OCI-LY7 (cell line): Measurements from ENCODE around the gene KLF15. TPM values are rescaled to one million over a fixed set of nuclear protein-coding genes. Genes with fewer than 3 reads are reported as not detected.
A peak's percentile ranks its signal among the peaks of the same experiment; 100 is the strongest.

Experiments
- Bru-seq: library from RNA; stranded (reverse); fragments of 400-500 nt; gene quantifications from one replicate; lab custom pipeline; 2021; lab: Mats Ljungman, UMichigan
- BruChase-seq, 2 experiments: library from RNA; stranded (reverse); fragments of 400-500 nt; gene quantifications; one replicate each; lab custom pipeline; 2021; lab: Mats Ljungman, UMichigan
- BruUV-seq: library from RNA; stranded (reverse); fragments of 400-500 nt; replicated peaks from 2 replicates; lab custom pipeline; 2021; lab: Mats Ljungman, UMichigan
- CTCF ChIA-PET: fragments of 300-600 bp; sonication (Branson Sonifier 250); formaldehyde crosslinking; loops from one replicate; lab custom pipeline; 2022; ENCODE audit warnings: antibody characterized with exemption; ENCODE audit not compliant: unreplicated experiment; lab: Charles Lee
- POLR2A ChIA-PET: fragments of 300-600 bp; sonication (Branson Sonifier 250); formaldehyde crosslinking; loops from one replicate; lab custom pipeline; 2022; ENCODE audit warnings: antibody characterized with exemption; lab: Charles Lee
- DNase-seq: peaks from one replicate; pipeline ENCODE4 v3.0.0-alpha.2; 2015; ENCODE audit warnings: low spot score
- H2AFZ ChIP-seq: fragments of 200-600 bp; sonication (generic), shearing (Covaris generic); 2 replicates; pipeline ENCODE4 v1.6.1; 2014; ENCODE audit warnings: mild to moderate bottlenecking, antibody characterized with exemption, low read length, moderate library complexity
- H3K27ac ChIP-seq: fragments of 200-600 bp; sonication (generic); 2 replicates; pipeline ENCODE4 v1.5.1; 2014; ENCODE audit warnings: mixed run types, low read depth, mild to moderate bottlenecking, moderate library complexity, low read length, inconsistent platforms; ENCODE audit not compliant: poor library complexity, severe bottlenecking
- H3K36me3 ChIP-seq: fragments of 200-600 bp; sonication (generic); 2 replicates; pipeline ENCODE4 v1.6.1; 2014; ENCODE audit warnings: mild to moderate bottlenecking, antibody characterized with exemption, low read length, moderate library complexity, mixed read lengths; ENCODE audit not compliant: insufficient read depth
- H3K4me1 ChIP-seq: fragments of 200-600 bp; sonication (generic); 2 replicates; pipeline ENCODE4 v1.5.1; 2014; ENCODE audit warnings: mild to moderate bottlenecking, low read length; ENCODE audit not compliant: insufficient read depth, poor library complexity, severe bottlenecking
- H3K4me2 ChIP-seq: fragments of 200-600 bp; sonication (generic); 2 replicates; pipeline ENCODE4 v1.6.1; 2014; ENCODE audit warnings: mild to moderate bottlenecking, low read length
- H3K4me3 ChIP-seq: fragments of 200-600 bp; sonication (generic); 2 replicates; pipeline ENCODE4 v1.5.1; 2014; ENCODE audit warnings: mild to moderate bottlenecking, low read depth, low read length; ENCODE audit not compliant: poor library complexity, severe bottlenecking
- H3K79me2 ChIP-seq: fragments of 200-600 bp; sonication (generic); 2 replicates; pipeline ENCODE4 v1.6.1; 2016; ENCODE audit warnings: low read depth, mild to moderate bottlenecking, low read length, moderate library complexity, mixed read lengths; ENCODE audit not compliant: insufficient read depth
- H3K9me2 ChIP-seq: fragments of 200-600 bp; sonication (generic); 2 replicates; pipeline ENCODE4 v1.6.1; 2016; ENCODE audit warnings: mild to moderate bottlenecking, low read length, mixed read lengths; ENCODE audit not compliant: insufficient read depth
- H3K9me3 ChIP-seq: fragments of 200-600 bp; sonication (generic); 2 replicates; pipeline ENCODE4 v1.6.1; 2014; ENCODE audit warnings: mild to moderate bottlenecking, mixed run types, low read length, mixed read lengths
- H4K20me1 ChIP-seq: fragments of 200-600 bp; sonication (generic); 2 replicates; pipeline ENCODE4 v1.6.1; 2014; ENCODE audit warnings: mild to moderate bottlenecking, antibody characterized with exemption, low read length, moderate library complexity, mixed read lengths; ENCODE audit not compliant: insufficient read depth
- EZH2phosphoT487 ChIP-seq: fragments of 200-600 bp; sonication (generic); IDR thresholded peaks from 2 replicates; pipeline ENCODE4 v1.6.1; 2018; ENCODE audit warnings: low read depth, borderline replicate concordance, mild to moderate bottlenecking, mixed run types, antibody characterized with exemption, low read length, moderate library complexity, mixed read lengths
- intact Hi-C: fragments of 100-400 bp; cut with micrococcal nuclease; formaldehyde crosslinking; loops from one replicate; pipeline ENCODE4 v1.10.0; 2022; ENCODE audit not compliant: unreplicated experiment
- long read RNA-seq: library from polyadenylated mRNA; stranded (forward); transcript quantifications from one replicate; pipeline ENCODE4 v2.0.0, GENCODE V29; 2022
- total RNA-seq, 2 experiments: library from RNA; depleted of rRNA in 1 of 2; stranded (reverse); fragments of >200 nt in 1 of 2; shearing (Covaris generic) in 1 of 2; gene quantifications; 2 replicates each; pipeline ENCODE4 v1.2.3, GENCODE V29; 2014 to 2022
- TF ChIP-seq, protein P1 (sequence below): fragments of 200-600 bp; sonication (generic); conservative IDR thresholded peaks from 2 replicates; pipeline ENCODE4 v1.5.1; 2014; ENCODE audit warnings: mild to moderate bottlenecking, antibody characterized with exemption, low read length, moderate library complexity, mixed read lengths

The KLF15 gene
- total RNA-seq (2014; rRNA removed; shearing (Covaris generic)) (12.3 and 13.8 TPM in 2 replicates), total RNA-seq (2022) (26.4 and 35.0 TPM in 2 replicates), Bru-seq, nascent RNA (percentile 49 among the genes with signal in this experiment), BruChase-seq, experiment 1, labeled RNA remaining after a 6-hour chase (percentile 47 among the genes with signal in this experiment), BruChase-seq, experiment 2, labeled RNA remaining after a 2-hour chase (percentile 49 among the genes with signal in this experiment)
- long read RNA-seq, partial matches to known transcripts, result 0 of 7 reads
- long read RNA-seq, other reads (novel, unspliced or antisense), result 5 of 7 reads

DNA sequence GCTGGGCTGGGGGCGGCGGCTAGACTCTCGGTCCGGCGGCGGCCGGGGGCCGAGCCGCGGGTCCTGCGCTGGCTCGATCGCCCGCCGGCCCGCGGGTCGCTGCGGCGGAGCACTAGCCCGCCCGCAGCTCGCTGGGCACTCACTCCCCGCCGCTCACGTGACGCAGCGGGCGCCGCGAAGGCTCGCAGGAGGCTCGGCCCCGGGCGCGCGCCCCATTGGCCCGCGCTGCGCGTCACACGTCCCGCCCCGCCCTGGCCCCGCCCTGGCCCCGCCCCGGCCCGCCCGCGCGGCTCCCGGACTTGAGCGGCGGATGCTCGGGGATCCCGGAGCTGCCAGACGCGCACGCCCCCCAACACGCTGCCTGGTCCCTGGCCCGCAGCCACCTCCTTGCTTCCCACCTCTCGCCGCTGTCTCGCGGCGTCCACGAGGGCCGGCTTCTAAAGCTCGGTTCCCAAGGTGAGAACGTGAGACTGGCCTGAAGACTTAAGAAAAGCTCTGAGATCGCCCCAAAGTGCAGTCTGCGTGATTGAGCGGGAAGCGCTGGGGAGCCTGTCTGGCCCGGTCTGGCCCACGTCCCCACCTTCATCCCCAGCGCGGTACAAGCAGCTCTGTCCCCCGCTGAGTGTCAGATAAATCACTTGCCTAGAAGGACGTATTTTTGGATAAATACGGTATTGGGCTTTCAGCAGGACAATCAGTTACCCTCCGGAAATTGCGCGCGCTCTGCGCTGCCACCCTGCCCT lies at the start of gene KLF15:
TSS of gene KLF15 (minus strand) at position 114 of the 743 bp plus-strand sequence. CDS start 4,486 bp downstream, outside the sequence.
- intact Hi-C loops, result loop anchor here (5.0 to 10.0 kb wide), 3 partner anchors 120 to 763 kb away; partner anchors contain the start of genes OSBPL11 and ZXDC
- TF ChIP-seq, protein P1, sequence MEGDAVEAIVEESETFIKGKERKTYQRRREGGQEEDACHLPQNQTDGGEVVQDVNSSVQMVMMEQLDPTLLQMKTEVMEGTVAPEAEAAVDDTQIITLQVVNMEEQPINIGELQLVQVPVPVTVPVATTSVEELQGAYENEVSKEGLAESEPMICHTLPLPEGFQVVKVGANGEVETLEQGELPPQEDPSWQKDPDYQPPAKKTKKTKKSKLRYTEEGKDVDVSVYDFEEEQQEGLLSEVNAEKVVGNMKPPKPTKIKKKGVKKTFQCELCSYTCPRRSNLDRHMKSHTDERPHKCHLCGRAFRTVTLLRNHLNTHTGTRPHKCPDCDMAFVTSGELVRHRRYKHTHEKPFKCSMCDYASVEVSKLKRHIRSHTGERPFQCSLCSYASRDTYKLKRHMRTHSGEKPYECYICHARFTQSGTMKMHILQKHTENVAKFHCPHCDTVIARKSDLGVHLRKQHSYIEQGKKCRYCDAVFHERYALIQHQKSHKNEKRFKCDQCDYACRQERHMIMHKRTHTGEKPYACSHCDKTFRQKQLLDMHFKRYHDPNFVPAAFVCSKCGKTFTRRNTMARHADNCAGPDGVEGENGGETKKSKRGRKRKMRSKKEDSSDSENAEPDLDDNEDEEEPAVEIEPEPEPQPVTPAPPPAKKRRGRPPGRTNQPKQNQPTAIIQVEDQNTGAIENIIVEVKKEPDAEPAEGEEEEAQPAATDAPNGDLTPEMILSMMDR, result no peak
- no peak for TF ChIP-seq EZH2phosphoT487
- Histone ChIP-seq H3K9me2 (no peaks in the 10 kb centered on the region), H3K27ac (peak within 1 kb of the TSS; percentile 67), H3K9me3 (no peaks in the 10 kb centered on the region), H3K79me2 (no peaks in the 10 kb centered on the region), H3K4me1 (peaks cover 49% of the 10 kb centered on the region), H3K4me2 (peak within 1 kb of the TSS; percentile 86), H3K36me3 (no peaks in the 10 kb centered on the region), H4K20me1 (no peaks in the 10 kb centered on the region), H3K4me3 (peak within 1 kb of the TSS; percentile 67), H2AFZ (peak within 1 kb of the TSS; percentile 73)
- peak; percentile 91 for DNase-seq
- no TSS peak for BruUV-seq
- CTCF ChIA-PET, result interaction anchor here (0.8 kb wide), 1 partner anchor 33 kb away, joined by 3 read pairs; no protein-coding TSS in a partner anchor
- POLR2A ChIA-PET, result interaction anchor here (0.5 to 0.7 kb wide), 2 partner anchors 162 to 282 kb away, joined by 3 to 9 read pairs; no protein-coding TSS in a partner anchor

DNA sequence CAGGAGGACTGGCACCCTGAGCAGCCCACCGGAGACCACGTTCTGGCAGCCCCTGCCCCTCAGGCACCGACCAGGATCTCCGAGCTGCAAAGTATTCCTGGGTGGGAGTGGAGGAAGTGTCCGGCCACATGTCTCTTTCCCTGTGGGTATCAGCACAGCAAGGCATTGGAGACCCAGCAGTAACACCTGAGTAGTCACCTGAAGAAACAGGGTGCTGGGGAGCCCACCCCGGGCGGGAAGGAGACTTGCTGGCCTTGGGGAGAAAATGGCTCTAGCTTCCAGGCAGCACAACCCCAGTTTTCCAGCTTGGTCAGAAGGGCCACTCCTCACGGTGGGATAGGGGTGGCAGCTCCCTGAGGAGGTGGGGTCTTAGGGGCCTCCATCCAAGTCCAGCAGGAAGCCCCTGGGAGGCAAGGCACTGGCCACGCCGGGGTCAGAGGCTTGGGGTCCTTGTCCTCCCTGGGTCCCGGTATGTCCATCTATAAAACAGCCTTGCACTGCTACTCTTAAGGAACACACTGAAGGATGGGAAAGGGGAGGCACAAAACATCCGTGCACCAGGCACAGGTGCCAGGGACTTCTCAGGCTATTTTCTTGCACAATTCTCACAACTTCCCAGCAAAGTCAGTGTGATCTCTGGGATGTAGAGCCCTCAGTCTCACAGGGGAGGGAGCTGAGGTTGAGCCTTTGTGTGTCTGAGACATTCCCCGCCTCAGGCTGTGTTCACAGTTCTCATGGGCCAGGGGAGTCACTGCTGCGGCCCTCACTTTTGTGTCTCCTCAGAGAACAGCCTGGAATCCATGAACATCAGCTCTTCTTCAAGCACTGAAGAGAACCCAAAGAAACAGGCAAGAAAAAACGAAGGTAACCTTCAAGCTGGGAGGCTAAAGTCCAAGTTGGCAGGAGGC lies 49.4 kb upstream of the KLF15 start:
- no peaks in the 10 kb centered on the region for H4K20me1 ChIP-seq
- POLR2A ChIA-PET, result no interaction called here

More for the DNA sequence above, 49.4 kb upstream of the KLF15 start:
- Histone ChIP-seq H3K36me3 (no peaks in the 10 kb centered on the region), H3K9me2 (no peaks in the 10 kb centered on the region), H3K9me3 (no peaks in the 10 kb centered on the region), H3K79me2 (no peaks in the 10 kb centered on the region), H3K4me1 (no peaks in the 10 kb centered on the region), H3K27ac (no peak overlapping the region), H3K4me2 (no peak overlapping the region), H2AFZ (no peak overlapping the region), H3K4me3 (no peak overlapping the region)
- BruUV-seq, result no TSS peak
- TF ChIP-seq, protein P1, result no peak
- TF ChIP-seq EZH2phosphoT487, result no peak
- intact Hi-C loops, result no loop called here
- DNase-seq, result no peak
- CTCF ChIA-PET, result no interaction called here
